ENCODE data around the gene TOMM70.

TOMM70 gene

DNA sequence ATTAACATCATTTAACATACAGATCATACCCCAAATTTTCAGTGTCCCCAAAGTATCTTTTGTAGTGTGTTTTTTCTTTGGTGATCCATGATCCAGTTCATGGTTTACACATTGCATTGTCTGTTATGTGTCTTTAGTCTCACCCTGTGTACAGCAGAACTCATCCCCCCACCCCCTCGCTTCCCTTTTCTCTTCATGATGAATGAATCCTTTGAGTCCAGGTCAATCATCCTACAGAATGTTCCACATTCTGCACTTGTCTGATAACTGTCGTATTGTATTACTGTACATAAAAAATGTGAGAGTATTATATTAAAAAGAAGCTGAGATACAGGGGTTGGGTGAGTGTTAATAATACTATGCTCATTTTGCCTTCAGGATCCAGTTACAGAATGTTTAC is 80.9 kb downstream of the TOMM70 start:
- no peak for DNase-seq

GRCh38 chr3:100317912-100318311 is 83.0 kb downstream of the TOMM70 start:
- DNase-seq = no peak

GRCh38 chr3:100316641-100317069 is 84.2 kb downstream of the TOMM70 start:
- peak in 1 of 2 experiments; percentile 9 for DNase-seq

Measured in stimulated activated CD4-positive, alpha-beta T cell treated with anti-CD3 and anti-CD28 coated beads, Interleukin-4, amount 100 ng/mL, for 4 hours (primary cell).